IPS DF 4.7 (cell line): ENCODE results near the gene GPR161.

ENCODE experiments used
- DNase-seq: peaks from one replicate; pipeline ENCODE4 v3.0.0-alpha.2; 2013; ENCODE audit warnings: low spot score; ENCODE audit errors: extremely low read depth

GPR161 gene

GRCh38 chr1:168042362-168042761 is 94.4 kb downstream of the GPR161 start:
- DNase-seq: no peak

- DNase-seq: no peak
Measured at GRCh38 chr1:168035345-168035744, 101.4 kb downstream of the GPR161 start.

GRCh38 chr1:168032029-168032428 is 104.7 kb downstream of the GPR161 start:
- no peak for DNase-seq

GRCh38 chr1:168031627-168032026 is 105.1 kb downstream of the GPR161 start:
- DNase-seq: no peak

- DNase-seq: no peak
Measured at GRCh38 chr1:168031198-168031597, 105.5 kb downstream of the GPR161 start.
